Measurements from ENCODE around the gene TOR3A. TPM values are rescaled to one million over a fixed set of nuclear protein-coding genes. Genes with fewer than 3 reads are reported as not detected.

TOR3A gene
- total and polyA plus RNA-seq, 2 of the 13 experiments (the other 11 are each of a cell fraction or from before 2014, with no cell fraction given), result 14.7 to 28.4 TPM

DNA sequence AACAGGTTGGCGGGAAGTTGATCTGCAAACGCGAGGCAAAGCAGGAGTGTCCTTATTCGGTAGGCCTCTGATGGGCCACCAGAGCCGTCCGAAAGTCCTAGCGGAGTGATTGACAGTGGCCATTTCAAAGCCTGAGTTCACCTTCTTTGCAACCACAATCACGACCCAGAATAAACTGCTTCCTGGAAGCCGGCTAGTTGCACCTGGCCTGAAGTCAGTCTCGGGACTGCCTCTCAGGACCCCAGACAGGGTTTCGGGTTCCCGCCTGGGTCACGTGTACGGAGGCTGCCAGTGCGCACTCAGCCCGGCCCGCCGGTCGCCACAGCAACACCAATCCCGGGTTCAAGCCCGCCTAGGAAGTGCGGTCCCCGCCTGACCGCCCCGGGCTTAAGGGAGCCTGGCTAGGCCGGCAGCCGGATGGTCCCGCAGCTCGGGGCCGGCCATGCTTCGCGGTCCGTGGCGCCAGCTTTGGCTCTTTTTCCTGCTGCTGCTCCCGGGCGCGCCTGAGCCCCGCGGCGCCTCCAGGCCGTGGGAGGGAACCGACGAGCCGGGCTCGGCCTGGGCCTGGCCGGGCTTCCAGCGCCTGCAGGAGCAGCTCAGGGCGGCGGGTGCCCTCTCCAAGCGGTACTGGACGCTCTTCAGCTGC, at the start of gene TOR3A (continued):
- 0 out of 2 replicates have a peak, but pooled peaks have one; percentile 8 for TF ChIP-seq TEF (CRISPR knock-in tag; IDR thresholded peaks at IDR 0.05)
- TF ChIP-seq MAFG (CRISPR knock-in tag; IDR thresholded peaks at IDR 0.05), result no peak
- TF ChIP-seq FOXK1 (CRISPR knock-in tag; IDR thresholded peaks at IDR 0.05; ENCODE audit: borderline replicate concordance, low read depth), result peak; percentile 59; the same call in 1 of the 2 replicates
- no peak for TF ChIP-seq NFATC3 (CRISPR knock-in tag; IDR thresholded peaks at IDR 0.05)
- TF ChIP-seq ZNF672 (CRISPR knock-in tag; IDR thresholded peaks at IDR 0.05), result no peak
- peak; percentile 65 for TF ChIP-seq SALL2 (CRISPR knock-in tag; IDR thresholded peaks at IDR 0.05)
- no peak for TF ChIP-seq MAFF (IDR thresholded peaks at IDR 0.05; ENCODE audit: low read depth, low read length)
- no peak for TF ChIP-seq ZSCAN30 (CRISPR knock-in tag; IDR thresholded peaks at IDR 0.05)
- TF ChIP-seq ZNF749 (CRISPR knock-in tag; IDR thresholded peaks at IDR 0.05; ENCODE audit: borderline replicate concordance), result no peak
- no peak; the same call in 1 of the 2 replicates for TF ChIP-seq ZFP82 (CRISPR knock-in tag; IDR thresholded peaks at IDR 0.05; ENCODE audit: borderline replicate concordance)
- TF ChIP-seq, protein P1, sequence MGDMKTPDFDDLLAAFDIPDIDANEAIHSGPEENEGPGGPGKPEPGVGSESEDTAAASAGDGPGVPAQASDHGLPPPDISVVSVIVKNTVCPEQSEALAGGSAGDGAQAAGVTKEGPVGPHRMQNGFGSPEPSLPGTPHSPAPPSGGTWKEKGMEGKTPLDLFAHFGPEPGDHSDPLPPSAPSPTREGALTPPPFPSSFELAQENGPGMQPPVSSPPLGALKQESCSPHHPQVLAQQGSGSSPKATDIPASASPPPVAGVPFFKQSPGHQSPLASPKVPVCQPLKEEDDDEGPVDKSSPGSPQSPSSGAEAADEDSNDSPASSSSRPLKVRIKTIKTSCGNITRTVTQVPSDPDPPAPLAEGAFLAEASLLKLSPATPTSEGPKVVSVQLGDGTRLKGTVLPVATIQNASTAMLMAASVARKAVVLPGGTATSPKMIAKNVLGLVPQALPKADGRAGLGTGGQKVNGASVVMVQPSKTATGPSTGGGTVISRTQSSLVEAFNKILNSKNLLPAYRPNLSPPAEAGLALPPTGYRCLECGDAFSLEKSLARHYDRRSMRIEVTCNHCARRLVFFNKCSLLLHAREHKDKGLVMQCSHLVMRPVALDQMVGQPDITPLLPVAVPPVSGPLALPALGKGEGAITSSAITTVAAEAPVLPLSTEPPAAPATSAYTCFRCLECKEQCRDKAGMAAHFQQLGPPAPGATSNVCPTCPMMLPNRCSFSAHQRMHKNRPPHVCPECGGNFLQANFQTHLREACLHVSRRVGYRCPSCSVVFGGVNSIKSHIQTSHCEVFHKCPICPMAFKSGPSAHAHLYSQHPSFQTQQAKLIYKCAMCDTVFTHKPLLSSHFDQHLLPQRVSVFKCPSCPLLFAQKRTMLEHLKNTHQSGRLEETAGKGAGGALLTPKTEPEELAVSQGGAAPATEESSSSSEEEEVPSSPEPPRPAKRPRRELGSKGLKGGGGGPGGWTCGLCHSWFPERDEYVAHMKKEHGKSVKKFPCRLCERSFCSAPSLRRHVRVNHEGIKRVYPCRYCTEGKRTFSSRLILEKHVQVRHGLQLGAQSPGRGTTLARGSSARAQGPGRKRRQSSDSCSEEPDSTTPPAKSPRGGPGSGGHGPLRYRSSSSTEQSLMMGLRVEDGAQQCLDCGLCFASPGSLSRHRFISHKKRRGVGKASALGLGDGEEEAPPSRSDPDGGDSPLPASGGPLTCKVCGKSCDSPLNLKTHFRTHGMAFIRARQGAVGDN (CRISPR knock-in tag; IDR thresholded peaks at IDR 0.05), result peak; percentile 88
- TF ChIP-seq, protein P2, sequence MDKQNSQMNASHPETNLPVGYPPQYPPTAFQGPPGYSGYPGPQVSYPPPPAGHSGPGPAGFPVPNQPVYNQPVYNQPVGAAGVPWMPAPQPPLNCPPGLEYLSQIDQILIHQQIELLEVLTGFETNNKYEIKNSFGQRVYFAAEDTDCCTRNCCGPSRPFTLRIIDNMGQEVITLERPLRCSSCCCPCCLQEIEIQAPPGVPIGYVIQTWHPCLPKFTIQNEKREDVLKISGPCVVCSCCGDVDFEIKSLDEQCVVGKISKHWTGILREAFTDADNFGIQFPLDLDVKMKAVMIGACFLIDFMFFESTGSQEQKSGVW (CRISPR knock-in tag; IDR thresholded peaks at IDR 0.05; ENCODE audit: borderline replicate concordance), result no peak
- no peak for TF ChIP-seq IKZF1 (IDR thresholded peaks at IDR 0.05)
- TF ChIP-seq KDM4B (CRISPR knock-in tag; IDR thresholded peaks at IDR 0.05), result peak; percentile 27; the same call in 1 of the 2 replicates
- 0 out of 2 replicates have a peak, but pooled peaks have one; percentile 46 for TF ChIP-seq ZNF34 (CRISPR knock-in tag; IDR thresholded peaks at IDR 0.05; ENCODE audit: borderline replicate concordance)
- no peak; the same call in 1 of the 2 replicates for TF ChIP-seq ZNF510 (CRISPR knock-in tag; IDR thresholded peaks at IDR 0.05; ENCODE audit: low read depth)
- no peak for TF ChIP-seq ZNF7 (CRISPR knock-in tag; IDR thresholded peaks at IDR 0.05)
- TF ChIP-seq CENPBD1 (CRISPR knock-in tag; IDR thresholded peaks at IDR 0.05; ENCODE audit: borderline replicate concordance, low read depth), result no peak
- TF ChIP-seq ZNF230 (CRISPR knock-in tag; IDR thresholded peaks at IDR 0.05), result peak; percentile 55; the same call in 1 of the 2 replicates
- TF ChIP-seq NR3C1 (CRISPR knock-in tag; IDR thresholded peaks at IDR 0.05), result no peak
- TF ChIP-seq, protein P3, sequence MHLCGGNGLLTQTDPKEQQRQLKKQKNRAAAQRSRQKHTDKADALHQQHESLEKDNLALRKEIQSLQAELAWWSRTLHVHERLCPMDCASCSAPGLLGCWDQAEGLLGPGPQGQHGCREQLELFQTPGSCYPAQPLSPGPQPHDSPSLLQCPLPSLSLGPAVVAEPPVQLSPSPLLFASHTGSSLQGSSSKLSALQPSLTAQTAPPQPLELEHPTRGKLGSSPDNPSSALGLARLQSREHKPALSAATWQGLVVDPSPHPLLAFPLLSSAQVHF (CRISPR knock-in tag; IDR thresholded peaks at IDR 0.05), result no peak
- no peak for TF ChIP-seq CC2D1A (CRISPR knock-in tag; IDR thresholded peaks at IDR 0.05)
- TF ChIP-seq PHB2 (IDR thresholded peaks at IDR 0.05; ENCODE audit: partially characterized antibody), result no peak
- TF ChIP-seq CHCHD3 (CRISPR knock-in tag; IDR thresholded peaks at IDR 0.05), result no peak
- peak; percentile 74; the same call in 1 of the 2 replicates for TF ChIP-seq PHF8 (CRISPR knock-in tag; IDR thresholded peaks at IDR 0.05)

Data from HepG2 (cell line).